Neuron (in vitro differentiated cells): ENCODE measurements around the gene ESRP2.

Experiments
- H2AFZ ChIP-seq: one replicate; pipeline ENCODE4 v1.6.1; 2013; ENCODE audit warnings: low read depth, mild to moderate bottlenecking, inconsistent platforms, low read length, moderate library complexity
- H3K27me3 ChIP-seq: one replicate; pipeline ENCODE4 v1.6.1; 2013; ENCODE audit warnings: low read length; ENCODE audit not compliant: insufficient read depth
- H3K36me3 ChIP-seq: one replicate; pipeline ENCODE4 v1.6.1; 2013; ENCODE audit warnings: low read length; ENCODE audit not compliant: insufficient read depth
- H3K4me1 ChIP-seq: one replicate; pipeline ENCODE4 v1.6.1; 2013; ENCODE audit warnings: low read length; ENCODE audit not compliant: insufficient read depth
- H3K4me3 ChIP-seq: 2 replicates; pipeline ENCODE4 v1.5.1; 2013; ENCODE audit warnings: mild to moderate bottlenecking, low read length, moderate library complexity
- H3K9me3 ChIP-seq: one replicate; pipeline ENCODE4 v1.6.1; 2013; ENCODE audit warnings: low read length

The ESRP2 gene

DNA sequence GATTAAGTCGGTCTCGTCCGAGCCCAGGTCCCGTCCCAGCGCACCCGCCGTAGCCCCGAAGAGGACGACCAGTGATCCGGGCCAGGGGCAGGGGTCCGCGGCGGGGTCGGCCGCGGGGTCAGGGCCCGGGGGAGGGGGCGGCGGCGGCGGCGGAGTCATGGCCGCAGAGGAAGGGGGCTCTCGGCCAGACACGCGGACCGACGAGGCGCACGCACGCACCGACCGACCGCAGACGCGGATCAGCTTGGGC lies at the start of gene ESRP2:
TSS of gene ESRP2 (minus strand) at position 241 of the 250 bp plus-strand sequence. CDS start at position 159, 82 bp downstream.
- no peaks in the 10 kb centered on the region for H3K36me3 ChIP-seq
- H3K4me3 ChIP-seq, result peak within 1 kb of the TSS; percentile 32
- peak within 1 kb of the TSS; percentile 65 for H2AFZ ChIP-seq
- H3K27me3 ChIP-seq, result no peaks in the 10 kb centered on the region
- H3K4me1 ChIP-seq, result peaks cover 8% of the 10 kb centered on the region
- H3K9me3 ChIP-seq, result peaks cover 17% of the 10 kb centered on the region

DNA sequence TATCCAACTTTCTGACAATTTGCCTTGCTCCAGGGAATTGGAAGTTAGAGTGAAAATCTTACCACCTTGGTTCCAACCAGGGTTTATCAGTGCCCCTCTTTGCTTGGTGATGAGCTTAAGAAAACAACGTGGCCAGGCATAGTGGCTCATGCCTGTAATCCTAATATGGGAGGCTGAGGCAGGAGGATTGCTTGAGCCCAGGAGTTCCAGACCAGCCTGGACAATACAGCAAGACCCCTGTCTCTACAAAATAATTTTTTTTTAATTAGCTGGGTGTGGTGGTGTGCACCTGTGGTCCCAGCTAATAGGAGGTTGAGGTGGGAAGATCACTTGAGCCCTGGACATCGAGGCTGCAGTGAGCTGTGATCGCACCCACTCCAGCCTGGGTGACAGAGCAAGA lies 49.8 kb upstream of the ESRP2 start:
- H3K4me3 ChIP-seq, result no peak overlapping the region
- peaks cover 17% of the 10 kb centered on the region for H3K36me3 ChIP-seq
- H3K4me1 ChIP-seq, result no peaks in the 10 kb centered on the region

DNA sequence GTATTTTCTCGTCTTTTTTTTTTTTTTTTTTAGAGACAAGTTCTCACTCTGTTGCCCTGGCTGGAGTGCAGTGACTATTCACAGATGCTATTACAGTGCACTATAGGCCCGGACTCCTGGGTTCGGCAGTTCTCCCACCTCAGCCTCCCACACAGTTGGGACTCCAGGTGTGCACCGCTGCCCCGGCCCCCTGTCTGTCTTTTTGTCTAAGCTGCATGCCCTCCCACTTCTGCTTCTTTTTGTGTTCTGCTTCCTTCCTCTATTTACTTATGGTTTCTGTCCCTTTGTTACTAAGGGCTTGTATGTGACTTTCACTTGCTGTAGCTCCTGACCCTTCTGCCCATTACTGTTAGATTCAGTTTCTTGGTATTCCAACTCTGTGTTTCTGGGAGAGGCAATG lies 48.9 kb upstream of the ESRP2 start:
- H3K4me1 ChIP-seq, result no peaks in the 10 kb centered on the region
- H3K4me3 ChIP-seq, result no peak overlapping the region
- H3K9me3 ChIP-seq, result no peaks in the 10 kb centered on the region
- peaks cover 14% of the 10 kb centered on the region for H3K36me3 ChIP-seq
- no peaks in the 10 kb centered on the region for H3K27me3 ChIP-seq
- no peak overlapping the region for H2AFZ ChIP-seq

More for the DNA sequence above, 49.8 kb upstream of the ESRP2 start:
- no peaks in the 10 kb centered on the region for H3K27me3 ChIP-seq
- H2AFZ ChIP-seq, result no peak overlapping the region
- H3K9me3 ChIP-seq, result no peaks in the 10 kb centered on the region

DNA sequence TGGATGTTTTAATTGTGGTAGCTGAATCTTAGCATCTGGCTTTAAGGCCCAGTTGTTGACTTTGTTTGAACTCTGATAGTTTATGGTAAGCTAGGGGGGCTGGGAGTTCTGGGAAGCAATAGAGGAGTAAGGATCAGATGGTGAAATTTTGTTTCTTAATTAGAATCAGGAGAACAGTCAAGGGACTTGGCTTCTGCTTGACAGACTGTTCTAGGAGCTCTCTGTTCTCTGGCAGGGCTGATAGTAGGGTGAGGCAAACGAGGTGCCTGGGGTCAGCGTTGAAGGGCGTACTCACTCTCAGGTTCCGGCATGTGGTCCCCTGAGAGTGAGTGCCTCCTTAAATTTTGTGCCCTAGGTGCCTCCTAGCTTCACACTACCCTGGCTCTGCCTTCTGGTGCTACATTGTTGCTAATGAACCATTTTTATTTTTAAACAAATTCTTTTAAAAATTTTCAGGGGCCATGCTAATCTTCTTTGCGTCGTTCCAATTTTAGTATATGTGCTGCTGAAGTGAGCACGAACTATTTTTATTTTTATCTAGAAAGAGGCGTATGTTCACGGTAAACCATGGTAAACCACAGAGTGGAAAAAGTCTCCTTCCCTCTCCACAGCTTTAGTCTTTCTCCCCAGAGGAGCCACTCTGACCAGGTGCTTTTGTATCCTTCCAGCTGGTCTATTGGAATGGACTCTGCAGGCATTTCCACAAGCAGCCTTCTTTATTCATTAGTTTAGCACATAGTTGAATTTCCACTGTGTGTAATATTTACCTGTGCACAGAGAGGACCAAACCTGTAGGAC lies 48.1 kb upstream of the ESRP2 start:
- Histone ChIP-seq H3K4me1 (no peaks in the 10 kb centered on the region), H3K4me3 (no peak overlapping the region), H3K9me3 (no peaks in the 10 kb centered on the region), H3K36me3 (peaks cover 14% of the 10 kb centered on the region), H3K27me3 (no peaks in the 10 kb centered on the region), H2AFZ (no peak overlapping the region)

DNA sequence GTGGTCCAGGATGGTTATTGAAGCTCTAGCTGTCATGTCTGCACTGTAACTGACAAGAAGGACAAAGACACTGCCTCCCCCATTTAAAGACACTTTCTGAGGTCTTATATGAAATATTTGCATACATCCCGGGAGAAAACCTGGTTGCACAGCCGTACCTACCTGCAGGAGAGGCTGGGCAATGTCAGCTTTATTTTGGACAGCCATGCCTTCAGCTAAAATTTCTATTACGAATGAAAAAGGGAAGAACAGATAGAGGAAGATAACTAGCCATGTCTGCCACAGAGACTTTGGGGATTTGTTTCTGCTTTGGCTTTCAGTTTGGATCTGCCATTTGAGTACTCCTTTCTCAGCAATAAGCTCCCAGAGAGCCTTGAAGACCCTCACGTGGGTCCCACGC lies 47.4 kb upstream of the ESRP2 start:
- H3K9me3 ChIP-seq, result no peaks in the 10 kb centered on the region
- H3K27me3 ChIP-seq, result no peaks in the 10 kb centered on the region
- H3K4me1 ChIP-seq, result no peaks in the 10 kb centered on the region
- no peak overlapping the region for H3K4me3 ChIP-seq
- no peak overlapping the region for H2AFZ ChIP-seq
- H3K36me3 ChIP-seq, result peaks cover 13% of the 10 kb centered on the region

DNA sequence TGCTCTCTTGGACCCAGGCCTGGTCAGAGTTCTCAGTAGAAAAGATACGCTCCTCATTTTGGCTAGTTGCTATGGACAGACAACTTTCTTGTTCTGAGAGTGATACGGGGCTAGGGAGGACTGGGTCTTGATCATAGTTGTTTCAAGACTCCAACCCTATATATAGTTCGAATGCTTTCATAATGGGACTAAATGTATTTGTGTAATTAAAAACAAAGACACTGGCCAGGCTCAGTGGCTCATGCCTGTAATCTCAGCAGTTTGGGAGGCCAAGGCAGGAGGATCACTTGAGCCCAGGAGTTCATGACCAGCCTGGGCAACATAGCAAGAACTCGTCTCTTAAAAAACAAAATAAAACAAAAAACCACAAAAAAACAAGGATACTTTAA lies 46.1 kb upstream of the ESRP2 start:
- Histone ChIP-seq H3K4me3 (no peak overlapping the region), H2AFZ (no peak overlapping the region), H3K27me3 (no peaks in the 10 kb centered on the region), H3K36me3 (peaks cover 6% of the 10 kb centered on the region), H3K9me3 (no peaks in the 10 kb centered on the region), H3K4me1 (no peaks in the 10 kb centered on the region)

DNA sequence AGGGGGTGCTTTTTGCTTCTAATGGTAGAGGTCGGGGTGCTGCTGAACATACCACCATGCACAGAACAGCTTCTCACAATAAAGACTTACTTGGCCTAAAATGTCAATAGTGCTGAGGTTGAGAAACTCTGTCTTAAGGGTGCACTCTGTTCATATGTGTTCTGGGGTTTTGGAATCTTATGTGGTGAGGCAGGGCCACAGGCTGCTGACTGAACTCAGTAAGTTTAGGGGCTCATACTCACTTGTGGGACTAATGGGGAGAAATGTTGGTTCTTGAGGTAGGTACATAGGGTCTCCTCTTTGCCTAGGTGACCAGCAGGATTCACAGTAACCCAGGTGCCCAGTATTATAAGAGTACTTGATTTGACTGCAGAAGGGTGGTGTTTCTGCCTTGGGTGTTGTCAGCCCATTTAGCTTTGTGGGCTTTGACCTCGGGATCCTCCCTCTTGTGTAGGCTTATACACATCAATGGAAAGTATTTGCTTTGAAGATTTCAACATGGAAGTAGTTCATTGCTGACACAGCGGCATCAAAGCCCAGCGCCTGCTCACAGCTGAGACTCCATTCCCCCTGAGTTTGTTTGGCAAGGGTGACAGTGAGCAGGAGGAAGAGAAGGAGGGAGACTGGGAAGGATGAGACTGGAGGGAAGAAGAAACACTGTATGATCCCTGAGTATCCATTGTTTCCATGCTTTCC lies 45.6 kb upstream of the ESRP2 start:
- no peaks in the 10 kb centered on the region for H3K9me3 ChIP-seq
- H3K4me1 ChIP-seq, result no peaks in the 10 kb centered on the region
- no peak overlapping the region for H2AFZ ChIP-seq
- H3K4me3 ChIP-seq, result no peak overlapping the region
- no peaks in the 10 kb centered on the region for H3K27me3 ChIP-seq
- peaks cover 6% of the 10 kb centered on the region for H3K36me3 ChIP-seq

DNA sequence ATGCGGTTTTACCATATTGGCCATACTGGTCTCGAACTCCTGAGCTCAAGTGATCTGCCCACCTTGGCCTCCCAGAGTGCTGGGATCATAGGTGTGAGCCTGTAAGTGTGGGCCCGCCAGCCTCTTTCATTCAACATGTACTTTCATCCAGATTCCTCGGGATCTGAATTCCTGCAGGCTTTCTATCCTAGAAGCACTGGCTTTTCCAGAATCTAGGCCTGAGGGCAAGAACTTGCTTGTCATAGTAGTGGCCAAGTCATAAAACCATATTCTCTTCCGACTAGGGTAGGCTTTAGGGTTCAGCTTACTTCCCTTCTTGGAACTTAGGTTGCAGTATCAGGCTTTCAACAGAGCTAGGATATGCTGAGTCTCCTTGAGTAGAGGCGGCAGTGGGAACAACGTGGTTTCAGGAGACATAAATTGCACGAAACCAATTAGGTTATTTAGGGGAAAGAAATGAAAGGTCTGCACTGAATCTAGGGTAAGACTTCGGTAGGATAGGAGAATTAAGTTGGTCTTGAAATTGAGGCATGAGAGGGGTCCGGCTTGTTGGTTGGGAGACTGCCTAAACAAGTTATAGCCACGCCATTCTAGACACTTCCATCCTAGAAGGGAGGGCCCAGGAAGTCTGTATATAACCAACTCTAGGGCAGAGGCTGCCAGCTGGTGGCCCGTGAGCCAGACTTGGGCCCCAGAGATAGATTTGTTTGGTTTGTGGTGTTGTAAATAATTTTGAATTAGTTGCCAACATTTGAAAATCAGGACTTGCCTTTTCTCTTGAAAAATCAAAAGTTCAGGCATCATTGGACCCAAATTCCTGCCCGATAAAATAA lies 44.0 kb upstream of the ESRP2 start:
- H3K4me1 ChIP-seq, result peaks cover 10% of the 10 kb centered on the region
- H3K27me3 ChIP-seq, result no peaks in the 10 kb centered on the region
- no peaks in the 10 kb centered on the region for H3K9me3 ChIP-seq
- no peak overlapping the region for H3K4me3 ChIP-seq
- H2AFZ ChIP-seq, result no peak overlapping the region
- H3K36me3 ChIP-seq, result peaks cover 6% of the 10 kb centered on the region

DNA sequence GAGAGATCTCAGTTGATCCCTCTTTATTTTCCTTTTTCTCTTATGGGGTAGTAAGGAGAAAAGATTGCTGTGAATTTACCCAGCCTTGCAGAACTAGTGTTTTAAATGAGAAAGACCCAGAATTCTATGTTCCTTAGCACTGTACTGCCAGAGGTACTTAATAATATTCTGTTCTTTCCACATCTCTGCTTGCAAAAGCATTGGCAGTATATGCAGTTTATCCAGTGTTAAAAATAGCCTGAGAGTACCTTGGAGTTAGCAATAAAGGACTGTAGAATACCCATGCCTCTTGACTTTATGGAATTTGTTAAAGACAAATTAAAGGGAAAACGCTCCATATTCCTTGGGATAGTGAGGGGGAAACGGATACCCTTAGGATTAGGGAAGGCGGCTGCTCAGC lies 40.3 kb upstream of the ESRP2 start:
- H3K36me3 ChIP-seq, result peaks cover 9% of the 10 kb centered on the region
- no peaks in the 10 kb centered on the region for H3K27me3 ChIP-seq
- H3K4me3 ChIP-seq, result no peak overlapping the region
- no peak overlapping the region for H2AFZ ChIP-seq
- H3K4me1 ChIP-seq, result peaks cover 10% of the 10 kb centered on the region
- H3K9me3 ChIP-seq, result no peaks in the 10 kb centered on the region

DNA sequence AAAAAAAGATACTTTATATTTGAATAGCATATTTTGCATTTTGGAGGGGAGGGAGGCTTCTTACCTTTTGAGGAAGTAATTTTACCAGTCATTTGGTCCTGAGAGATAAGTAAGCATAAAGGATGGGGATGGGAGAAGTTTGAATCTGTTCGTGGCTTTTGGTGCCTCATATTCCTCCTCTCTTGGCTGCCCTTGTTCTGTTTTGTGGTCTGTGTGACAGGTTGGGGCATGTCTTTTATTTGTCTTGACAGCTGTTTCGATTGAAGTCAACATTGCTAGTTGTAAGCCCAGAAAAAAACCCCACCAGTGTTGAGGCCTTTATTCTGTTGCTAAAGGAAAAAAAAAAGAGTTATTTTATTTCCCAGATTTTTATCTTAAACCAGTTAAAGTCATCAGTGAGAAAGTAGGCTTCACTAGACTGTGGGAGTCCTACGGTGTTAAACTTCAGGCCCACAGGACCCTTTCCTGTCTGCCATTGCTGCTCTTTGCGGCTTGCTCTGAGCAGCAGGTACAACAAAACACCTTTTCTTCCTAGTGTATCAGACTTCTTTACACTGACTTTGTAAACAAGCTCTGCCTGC lies 39.8 kb upstream of the ESRP2 start:
- H3K4me3 ChIP-seq, result no peak overlapping the region
- H3K9me3 ChIP-seq, result no peaks in the 10 kb centered on the region
- peaks cover 6% of the 10 kb centered on the region for H3K36me3 ChIP-seq
- no peaks in the 10 kb centered on the region for H3K27me3 ChIP-seq
- no peak overlapping the region for H2AFZ ChIP-seq
- peaks cover 10% of the 10 kb centered on the region for H3K4me1 ChIP-seq

DNA sequence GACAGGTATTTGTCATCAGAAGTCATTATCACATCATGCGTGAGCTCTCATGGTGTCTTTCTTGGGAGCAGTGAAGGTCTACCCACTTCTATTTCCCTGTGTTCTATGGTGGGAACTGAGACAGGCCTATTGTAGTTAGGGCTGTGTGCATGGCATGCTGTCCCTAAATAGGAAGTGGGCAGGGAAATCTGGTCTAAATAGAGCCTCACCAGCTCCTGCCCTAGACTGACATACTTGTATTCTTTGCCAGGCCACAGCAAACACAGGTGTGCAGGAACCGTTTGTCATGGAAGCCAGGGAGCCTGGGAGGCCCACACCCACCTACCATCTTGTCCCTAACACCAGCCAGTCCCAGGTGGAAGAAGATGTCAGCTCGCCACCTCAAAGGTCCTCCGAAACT lies 38.5 kb upstream of the ESRP2 start:
- Histone ChIP-seq H3K4me1 (peaks cover 10% of the 10 kb centered on the region), H3K36me3 (peaks cover 6% of the 10 kb centered on the region), H3K9me3 (no peaks in the 10 kb centered on the region), H3K4me3 (no peak overlapping the region), H3K27me3 (no peaks in the 10 kb centered on the region), H2AFZ (no peak overlapping the region)

DNA sequence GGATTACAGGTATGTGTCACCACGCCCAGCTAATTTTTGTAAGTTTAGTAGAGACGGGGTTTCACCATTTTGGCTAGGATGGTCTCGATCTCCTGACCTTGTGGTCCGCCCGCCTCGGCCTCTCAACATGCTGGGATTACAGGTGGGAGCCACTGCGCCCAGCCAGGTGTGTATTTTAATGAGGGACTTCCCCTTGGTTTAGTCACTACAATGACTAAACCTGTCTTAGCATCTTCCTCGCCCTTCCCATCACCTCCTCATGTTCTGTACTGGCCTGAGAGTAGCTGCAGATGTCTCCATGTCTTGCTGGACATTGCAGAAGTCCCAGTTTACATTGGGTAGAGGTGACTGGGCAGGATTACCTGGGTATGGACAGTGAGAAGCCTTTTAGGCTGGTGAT lies 38.0 kb upstream of the ESRP2 start:
- Histone ChIP-seq H3K27me3 (no peaks in the 10 kb centered on the region), H3K4me3 (no peak overlapping the region), H3K36me3 (peaks cover 6% of the 10 kb centered on the region), H3K4me1 (peaks cover 10% of the 10 kb centered on the region), H2AFZ (no peak overlapping the region), H3K9me3 (no peaks in the 10 kb centered on the region)

DNA sequence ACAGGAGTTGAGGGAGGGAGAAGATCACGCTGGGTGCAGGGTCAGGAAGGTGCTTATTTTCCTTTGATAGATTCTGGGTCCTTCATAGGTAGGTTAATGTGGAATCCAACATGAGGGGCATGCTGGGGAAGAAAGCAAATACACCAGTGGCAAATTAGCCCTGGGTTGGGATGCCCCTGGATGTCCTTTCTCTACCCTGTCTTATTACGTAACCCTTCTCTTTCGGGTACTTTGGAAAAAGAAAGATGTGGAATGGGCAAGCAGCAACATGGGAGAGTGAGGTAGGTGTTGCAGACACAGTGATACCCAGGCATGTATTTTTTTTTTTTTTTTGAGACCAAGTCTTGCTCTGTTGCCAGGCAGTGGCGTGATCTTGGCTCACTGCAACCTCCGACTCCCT lies 37.5 kb upstream of the ESRP2 start:
- H3K4me1 ChIP-seq, result peaks cover 10% of the 10 kb centered on the region
- peaks cover 6% of the 10 kb centered on the region for H3K36me3 ChIP-seq
- no peak overlapping the region for H2AFZ ChIP-seq

More for the DNA sequence above, 37.5 kb upstream of the ESRP2 start:
- H3K4me3 ChIP-seq, result no peak overlapping the region
- no peaks in the 10 kb centered on the region for H3K9me3 ChIP-seq
- H3K27me3 ChIP-seq, result no peaks in the 10 kb centered on the region
